Sigmoid colon (tissue), 7 donors: ENCODE data around the gene CCDC102A. TPM values are rescaled to one million over a fixed set of nuclear protein-coding genes. Genes with fewer than 3 reads are reported as not detected.

Experiments used
- DNase-seq: peaks from one replicate; pipeline ENCODE4 v3.0.0-alpha.2; 2019
- H3K27ac ChIP-seq, 4 donors: fragments of 200-600 bp; sonication (generic); one replicate each; pipeline ENCODE4 v1.5.1; 2016 to 2019; ENCODE audit warnings: mild to moderate bottlenecking in 1 of 4
- H3K27me3 ChIP-seq, 3 donors: fragments of 200-600 bp; sonication (generic); one replicate each; pipeline ENCODE4 v1.5.1; 2019; ENCODE audit warnings: mild to moderate bottlenecking in 1 of 3
- H3K36me3 ChIP-seq, 4 donors: fragments of 200-600 bp; sonication (generic); one replicate each; pipeline ENCODE4 v1.5.1; 2016 to 2019
- H3K4me1 ChIP-seq, 4 donors: fragments of 200-600 bp; sonication (generic); one replicate each; pipeline ENCODE4 v1.5.1; 2017 to 2019
- H3K4me3 ChIP-seq, 4 donors: fragments of 200-600 bp; sonication (generic); one replicate each; pipeline ENCODE4 v1.5.1; 2017 to 2019; ENCODE audit warnings: mild to moderate bottlenecking in 2 of 4, moderate library complexity in 1 of 4
- H3K9me3 ChIP-seq, 4 donors: fragments of 200-600 bp in 3 of 4; sonication (generic) in 3 of 4; one replicate each; pipeline versions ENCODE4 v1.5.1 to v1.6.1; 2013 to 2019
- CTCF ChIP-seq, 4 experiments: fragments of 450-650 bp in 3 of 4; fragments of 200-600 bp in 1 of 4; IDR thresholded peaks; one replicate each; pipeline ENCODE4 v1.5.1; 2016 to 2019; ENCODE audit warnings: antibody characterized with exemption in 4 of 4, mild to moderate bottlenecking in 3 of 4, moderate library complexity in 2 of 4
- EP300 ChIP-seq, 4 donors: sonication (generic); formaldehyde crosslinking; IDR thresholded peaks; one replicate each; pipeline ENCODE4 v1.6.1; 2017; ENCODE audit warnings: antibody characterized with exemption in 4 of 4
- POLR2A ChIP-seq, 2 donors: fragments of 450-650 bp; IDR thresholded peaks; one replicate each; pipeline ENCODE4 v1.6.1; 2016; ENCODE audit warnings: antibody characterized with exemption in 2 of 2, mild to moderate bottlenecking in 2 of 2, moderate library complexity in 2 of 2
- POLR2AphosphoS5 ChIP-seq, 4 donors: sonication (generic); formaldehyde crosslinking; IDR thresholded peaks; one replicate each; pipeline ENCODE4 v1.6.1; 2017; ENCODE audit warnings: antibody characterized with exemption in 4 of 4
- WGBS, 2 donors: extraction: QIAGEN DNeasy Blood & Tissue Kit; methylation state at CpG; one replicate each; pipeline ENCODE4 v1.1.7; 2013; 5-methylcytosine and 5-hydroxymethylcytosine counted together
- intact Hi-C: fragments of 100-400 bp; cut with DNase I; formaldehyde crosslinking; loops from one replicate; pipeline ENCODE4 v1.15.1; 2023
- polyA plus RNA-seq, 3 donors: library from polyadenylated mRNA; stranded (reverse); fragments of 200-250 nt; gene quantifications; one replicate each; pipeline ENCODE4 v1.2.3, GENCODE V29; 2013
- total RNA-seq, 4 donors: library from RNA; depleted of rRNA; stranded (reverse); fragments of >200 nt; gene quantifications; one replicate each; pipeline ENCODE4 v1.1.0, GENCODE V29; 2016
- donor health status: healthy with polysubstance abuse.
- donor health status: Bipolar disorder and iron deficiency.
- donor health status: healthy.

CCDC102A gene
- total and polyA plus RNA-seq, 7 donors: 1.6 to 46.8 (median 17.8) TPM

GRCh38 chr16:57531635-57532265 lies 4.6 kb downstream of the CCDC102A start:
- TF ChIP-seq EP300 (IDR thresholded peaks at IDR 0.05): no peak
- TF ChIP-seq POLR2A (IDR thresholded peaks at IDR 0.05): no peak
- Histone ChIP-seq H3K27me3 (no peaks in the 10 kb centered on the region), H3K27ac (peak overlapping the region in 3 of 4 donors; percentile 4 to 94 (median 77)), H3K9me3 (no peaks in the 10 kb centered on the region), H3K36me3 (peaks cover 0 to 8% (median 3%) of the 10 kb centered on the region in 4 donors), H3K4me1 (peaks cover 0 to 66% (median 57%) of the 10 kb centered on the region in 4 donors), H3K4me3 (no peak overlapping the region)
- peak; percentile 46 for DNase-seq
- 82 to 88% methylated on average over 8 of the region's 8 CpGs for WGBS, 2 donors
- intact Hi-C loops: loop anchor here (2.0 to 10.0 kb wide), 3 partner anchors 85 to 473 kb away; partner anchors contain the start of genes CIAPIN1, COQ9, PSME3IP1 and RSPRY1

GRCh38 chr16:57531253-57531575 lies 5.2 kb downstream of the CCDC102A start:
- intact Hi-C loops: loop anchor here (10.0 kb wide), 2 partner anchors 346 to 474 kb away; partner anchors contain the start of genes PSME3IP1, RSPRY1, USB1 and ZNF319
- DNase-seq: peak; percentile 33
- no peak for TF ChIP-seq POLR2AphosphoS5 (IDR thresholded peaks at IDR 0.05)
- TF ChIP-seq CTCF (IDR thresholded peaks at IDR 0.05): no peak
- TF ChIP-seq EP300 (IDR thresholded peaks at IDR 0.05): no peak
- no peak for TF ChIP-seq POLR2A (IDR thresholded peaks at IDR 0.05)
- no peak overlapping the region for H3K4me3 ChIP-seq
- WGBS, 2 donors: 83% methylated on average over 3 of the region's 3 CpGs
- H3K4me1 ChIP-seq: peaks cover 0 to 63% (median 55%) of the 10 kb centered on the region in 4 donors
- no peaks in the 10 kb centered on the region for H3K27me3 ChIP-seq
- H3K27ac ChIP-seq: peak overlapping the region in 3 of 4 donors; percentile 75 to 94 (median 77)
- H3K9me3 ChIP-seq: no peaks in the 10 kb centered on the region
- peaks cover 0 to 8% (median 3%) of the 10 kb centered on the region in 4 donors for H3K36me3 ChIP-seq

- H3K4me1 ChIP-seq: peaks cover 0 to 63% (median 55%) of the 10 kb centered on the region in 4 donors
- DNase-seq: peak; percentile 62
- H3K36me3 ChIP-seq: peaks cover 0 to 12% (median 3%) of the 10 kb centered on the region in 4 donors
- H3K27ac ChIP-seq: peak overlapping the region; percentile 67 to 94 (median 76)
- 71 to 81% methylated on average over 22 of the region's 22 CpGs for WGBS, 2 donors
- H3K9me3 ChIP-seq: no peaks in the 10 kb centered on the region
- intact Hi-C loops: loop anchor here (10.0 kb wide), 2 partner anchors 346 to 474 kb away; partner anchors contain the start of genes PSME3IP1, RSPRY1, USB1 and ZNF319
- no peaks in the 10 kb centered on the region for H3K27me3 ChIP-seq
- no peak overlapping the region for H3K4me3 ChIP-seq
- TF ChIP-seq POLR2AphosphoS5 (IDR thresholded peaks at IDR 0.05) (no peak), POLR2A (IDR thresholded peaks at IDR 0.05) (no peak), EP300 (IDR thresholded peaks at IDR 0.05) (no peak)
Measured at GRCh38 chr16:57530522-57531252, 5.7 kb downstream of the CCDC102A start.

- Histone ChIP-seq H3K4me1 (peaks cover 0 to 58% (median 50%) of the 10 kb centered on the region in 4 donors), H3K36me3 (peaks cover 0 to 15% (median 3%) of the 10 kb centered on the region in 4 donors), H3K27ac (peak overlapping the region; percentile 67 to 94 (median 76)), H3K27me3 (no peaks in the 10 kb centered on the region), H3K4me3 (no peak overlapping the region), H3K9me3 (no peaks in the 10 kb centered on the region)
- TF ChIP-seq POLR2AphosphoS5 (IDR thresholded peaks at IDR 0.05): peak in 1 of 4 donors; percentile 52
- no peak for TF ChIP-seq POLR2A (IDR thresholded peaks at IDR 0.05)
- WGBS, 2 donors: 23 to 42% methylated on average over 7 of the region's 7 CpGs
- DNase-seq: peak; percentile 86
- intact Hi-C loops: loop anchor here (10.0 kb wide), 2 partner anchors 345 to 475 kb away; partner anchors contain the start of genes PSME3IP1, RSPRY1, USB1 and ZNF319
Measured at GRCh38 chr16:57530104-57530521, 6.3 kb downstream of the CCDC102A start.

DNA sequence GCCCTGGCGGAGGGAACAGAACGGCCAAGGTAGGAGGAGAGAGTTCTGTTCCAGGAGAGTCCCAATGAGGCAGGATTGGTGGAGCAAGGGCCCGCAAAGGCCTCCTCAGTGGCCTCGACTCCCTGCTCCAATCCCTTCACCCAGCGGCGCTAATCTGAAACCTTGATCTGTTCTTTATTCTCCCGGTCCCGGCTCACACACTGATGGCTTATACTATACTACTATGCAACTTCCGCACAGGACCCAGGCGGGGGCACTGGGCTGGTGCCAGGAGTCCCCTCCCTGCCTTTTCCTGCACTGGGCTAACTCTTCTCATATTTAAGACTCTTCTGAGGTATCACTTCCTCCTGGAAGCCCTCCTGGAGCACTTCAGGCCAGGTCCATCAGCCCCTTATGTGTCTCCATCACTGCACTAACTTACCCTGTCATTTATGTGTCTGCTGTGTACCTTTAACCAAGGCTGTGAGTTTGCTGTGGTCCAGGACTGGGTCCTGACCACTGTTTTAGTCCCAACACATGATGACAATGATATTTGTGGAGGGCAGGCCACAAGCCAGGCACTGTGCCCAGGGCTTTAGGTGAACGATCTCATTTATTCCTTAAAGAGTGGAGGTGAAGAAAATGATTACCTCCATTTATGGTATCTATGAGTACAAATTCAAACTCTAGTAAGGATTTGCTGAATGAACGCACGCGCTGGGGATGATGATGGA lies 6.8 kb downstream of the CCDC102A start:
- WGBS, 2 donors: 50 to 65% methylated on average over 14 of the region's 14 CpGs
- intact Hi-C loops: loop anchor here (10.0 kb wide), 2 partner anchors 345 to 475 kb away; partner anchors contain the start of genes PSME3IP1, RSPRY1, USB1 and ZNF319
- TF ChIP-seq POLR2A (IDR thresholded peaks at IDR 0.05) (no peak), CTCF (IDR thresholded peaks at IDR 0.05) (no peak)
- H3K27ac ChIP-seq: peak overlapping the region; percentile 67 to 94 (median 76)
- no peaks in the 10 kb centered on the region for H3K9me3 ChIP-seq
- peak; percentile 50 for DNase-seq
- H3K4me3 ChIP-seq: no peak overlapping the region
- H3K4me1 ChIP-seq: peaks cover 0 to 53% (median 45%) of the 10 kb centered on the region in 4 donors
- H3K27me3 ChIP-seq: no peaks in the 10 kb centered on the region
- H3K36me3 ChIP-seq: peaks cover 0 to 15% (median 3%) of the 10 kb centered on the region in 4 donors
